MCF 10A (cell line): ENCODE results near the gene LBHD2. TPM values are rescaled to one million over a fixed set of nuclear protein-coding genes. Genes with fewer than 3 reads are reported as not detected.

Experiments used
- BruUV-seq: library from RNA; stranded (reverse); fragments of 400-500 nt; replicated peaks from 2 replicates; lab custom pipeline; 2021; lab: Mats Ljungman, UMichigan
- CTCF ChIA-PET: fragments of 300-600 bp; sonication (Branson Sonifier 250); formaldehyde crosslinking; extraction: SDS; loops from one replicate; lab custom pipeline; 2021; ENCODE audit warnings: antibody characterized with exemption, inconsistent platforms; lab: Yijun Ruan, JAX
- POLR2A ChIA-PET: fragments of 300-600, 350-650 bp; sonication (Branson Sonifier 250); formaldehyde crosslinking; extraction: SDS; loops from one replicate; lab custom pipeline; 2020; ENCODE audit warnings: antibody characterized with exemption, inconsistent platforms; lab: Yijun Ruan, JAX
- DNase-seq: peaks from one replicate; pipeline ENCODE4 v3.0.0-alpha.2; 2018; ENCODE audit not compliant: unreplicated experiment
- H3K27ac Mint-ChIP-seq: one replicate; pipeline ENCODE4 v1.8.0; 2022; ENCODE audit warnings: mild to moderate bottlenecking, low read depth, mixed read lengths; ENCODE audit not compliant: unreplicated experiment
- H3K27me3 Mint-ChIP-seq: one replicate; pipeline ENCODE4 v1.8.0; 2022; ENCODE audit warnings: mixed read lengths; ENCODE audit not compliant: insufficient read depth, unreplicated experiment
- H3K36me3 Mint-ChIP-seq: one replicate; pipeline ENCODE4 v1.8.0; 2022; ENCODE audit warnings: mild to moderate bottlenecking, moderate library complexity, mixed read lengths; ENCODE audit not compliant: insufficient read depth, unreplicated experiment
- H3K4me1 Mint-ChIP-seq: one replicate; pipeline ENCODE4 v1.8.0; 2022; ENCODE audit warnings: mixed read lengths; ENCODE audit not compliant: insufficient read depth, unreplicated experiment
- H3K4me3 Mint-ChIP-seq: one replicate; pipeline ENCODE4 v1.8.0; 2022; ENCODE audit warnings: mild to moderate bottlenecking, moderate library complexity, mixed read lengths; ENCODE audit not compliant: unreplicated experiment
- H3K9me3 Mint-ChIP-seq: one replicate; pipeline ENCODE4 v1.8.0; 2022; ENCODE audit warnings: mixed read lengths; ENCODE audit not compliant: unreplicated experiment
- intact Hi-C: fragments of 100-400 bp; cut with micrococcal nuclease; formaldehyde crosslinking; loops from 2 replicates; pipeline ENCODE4 v1.14.1; 2022
- total RNA-seq: library from RNA; stranded (reverse); gene quantifications from 2 replicates; pipeline ENCODE4 v1.2.3, GENCODE V29; 2022
- TF ChIP-seq, protein P1 (sequence below): fragments of 200-600 bp; IDR thresholded peaks from one replicate; pipeline ENCODE4 v1.8.0; 2022; ENCODE audit warnings: antibody characterized with exemption, mild to moderate bottlenecking; ENCODE audit not compliant: unreplicated experiment

Gene LBHD2
- total RNA-seq, 1 experiment from 2014 or later, result not detected

DNA sequence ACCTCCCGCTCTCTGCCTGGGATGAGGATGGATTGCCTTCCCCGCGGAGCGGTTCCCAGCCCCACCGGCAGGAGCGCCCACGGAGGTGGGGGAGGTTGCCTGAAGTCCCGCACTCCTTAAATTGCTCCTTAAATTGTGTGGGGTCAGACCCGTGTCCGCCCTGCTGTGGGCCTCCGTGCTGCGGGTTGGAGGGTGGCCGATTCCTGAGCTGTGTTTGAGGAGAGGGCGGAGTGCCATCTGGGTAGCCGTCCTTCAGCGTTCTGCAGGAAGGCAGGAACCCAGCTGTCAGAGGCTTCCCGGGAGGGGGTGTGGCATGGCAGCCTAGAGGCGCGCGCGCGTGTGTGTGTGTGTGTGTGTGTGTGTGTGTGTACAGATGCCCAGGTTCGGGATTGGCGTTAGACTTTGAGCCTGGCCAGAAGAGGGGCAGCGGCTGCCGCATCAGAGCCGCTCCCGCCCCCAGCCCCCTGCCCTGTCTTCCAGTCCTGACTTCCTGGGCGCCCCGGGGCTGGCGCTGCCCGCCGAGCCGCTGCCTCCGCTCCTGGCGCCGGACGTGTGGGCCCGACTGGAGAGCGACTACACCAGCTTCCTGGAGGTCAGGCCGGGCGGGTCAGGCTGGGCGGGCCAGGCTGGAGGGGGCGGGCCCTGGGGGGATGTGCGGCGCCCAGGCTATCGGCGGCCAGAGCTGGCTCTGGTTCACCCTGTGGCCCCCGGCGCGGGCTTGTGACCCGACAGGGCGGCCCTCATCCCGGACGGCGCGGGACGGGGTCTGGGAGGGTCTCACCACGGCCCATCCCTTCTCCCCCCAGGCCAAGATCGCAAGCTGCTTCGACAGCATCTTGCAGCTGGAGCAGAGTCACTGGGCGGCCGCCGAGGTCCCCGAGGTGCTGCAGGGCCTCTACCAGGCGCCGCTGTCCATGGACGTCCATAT is 19.7 kb downstream of the LBHD2 start:
- no peaks in the 10 kb centered on the region for H3K36me3 Mint-ChIP-seq
- CTCF ChIA-PET, result interaction anchor here (0.6 to 4.5 kb wide), 26 partner anchors 7 to 493 kb away, joined by 3 to 166 read pairs (median 9); no protein-coding TSS in a partner anchor
- no peaks in the 10 kb centered on the region for H3K9me3 Mint-ChIP-seq
- H3K27ac Mint-ChIP-seq, result no peak overlapping the region
- H3K27me3 Mint-ChIP-seq, result peaks cover 13% of the 10 kb centered on the region
- TF ChIP-seq, protein P1, sequence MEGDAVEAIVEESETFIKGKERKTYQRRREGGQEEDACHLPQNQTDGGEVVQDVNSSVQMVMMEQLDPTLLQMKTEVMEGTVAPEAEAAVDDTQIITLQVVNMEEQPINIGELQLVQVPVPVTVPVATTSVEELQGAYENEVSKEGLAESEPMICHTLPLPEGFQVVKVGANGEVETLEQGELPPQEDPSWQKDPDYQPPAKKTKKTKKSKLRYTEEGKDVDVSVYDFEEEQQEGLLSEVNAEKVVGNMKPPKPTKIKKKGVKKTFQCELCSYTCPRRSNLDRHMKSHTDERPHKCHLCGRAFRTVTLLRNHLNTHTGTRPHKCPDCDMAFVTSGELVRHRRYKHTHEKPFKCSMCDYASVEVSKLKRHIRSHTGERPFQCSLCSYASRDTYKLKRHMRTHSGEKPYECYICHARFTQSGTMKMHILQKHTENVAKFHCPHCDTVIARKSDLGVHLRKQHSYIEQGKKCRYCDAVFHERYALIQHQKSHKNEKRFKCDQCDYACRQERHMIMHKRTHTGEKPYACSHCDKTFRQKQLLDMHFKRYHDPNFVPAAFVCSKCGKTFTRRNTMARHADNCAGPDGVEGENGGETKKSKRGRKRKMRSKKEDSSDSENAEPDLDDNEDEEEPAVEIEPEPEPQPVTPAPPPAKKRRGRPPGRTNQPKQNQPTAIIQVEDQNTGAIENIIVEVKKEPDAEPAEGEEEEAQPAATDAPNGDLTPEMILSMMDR, result peak; percentile 14
- peak; percentile 66 for DNase-seq
- BruUV-seq, result no TSS peak
- H3K4me1 Mint-ChIP-seq, result peaks cover 4% of the 10 kb centered on the region
- peak overlapping the region; percentile 63 for H3K4me3 Mint-ChIP-seq
- intact Hi-C loops, result no loop called here
- POLR2A ChIA-PET, result interaction anchor here (1.7 to 3.0 kb wide), 3 partner anchors 177 to 230 kb away, joined by 3 to 19 read pairs (median 5); partner anchors contain the start of gene EIF5

DNA sequence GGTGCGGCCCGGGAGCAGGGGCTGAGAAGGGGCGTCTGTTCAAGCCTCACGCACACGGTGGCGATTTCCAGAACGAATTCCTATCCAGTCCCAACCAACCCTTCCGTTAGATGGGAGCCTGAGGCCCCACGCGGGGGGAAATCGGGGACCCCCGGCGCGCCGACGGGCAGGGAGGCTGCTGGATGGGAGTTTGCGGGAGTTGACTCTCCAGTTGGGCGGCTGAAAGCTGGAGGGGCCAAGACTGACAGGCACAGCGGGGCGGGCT is 20.3 kb downstream of the LBHD2 start:
- TF ChIP-seq, protein P1, result no peak
- no peak overlapping the region for H3K27ac Mint-ChIP-seq
- POLR2A ChIA-PET, result interaction anchor here (0.9 to 3.0 kb wide), 9 partner anchors 25 to 229 kb away, joined by 3 to 19 read pairs (median 3); partner anchors contain the start of gene EIF5
- H3K27me3 Mint-ChIP-seq, result peaks cover 13% of the 10 kb centered on the region
- BruUV-seq, result no TSS peak
- no peak overlapping the region for H3K4me3 Mint-ChIP-seq
- CTCF ChIA-PET, result interaction anchor here (0.6 to 4.5 kb wide), 60 partner anchors 8 to 1665 kb away, joined by 3 to 166 read pairs (median 5); no protein-coding TSS in a partner anchor
- intact Hi-C loops, result no loop called here
- peaks cover 4% of the 10 kb centered on the region for H3K4me1 Mint-ChIP-seq
- no peaks in the 10 kb centered on the region for H3K9me3 Mint-ChIP-seq
- H3K36me3 Mint-ChIP-seq, result no peaks in the 10 kb centered on the region
- DNase-seq, result no peak

DNA sequence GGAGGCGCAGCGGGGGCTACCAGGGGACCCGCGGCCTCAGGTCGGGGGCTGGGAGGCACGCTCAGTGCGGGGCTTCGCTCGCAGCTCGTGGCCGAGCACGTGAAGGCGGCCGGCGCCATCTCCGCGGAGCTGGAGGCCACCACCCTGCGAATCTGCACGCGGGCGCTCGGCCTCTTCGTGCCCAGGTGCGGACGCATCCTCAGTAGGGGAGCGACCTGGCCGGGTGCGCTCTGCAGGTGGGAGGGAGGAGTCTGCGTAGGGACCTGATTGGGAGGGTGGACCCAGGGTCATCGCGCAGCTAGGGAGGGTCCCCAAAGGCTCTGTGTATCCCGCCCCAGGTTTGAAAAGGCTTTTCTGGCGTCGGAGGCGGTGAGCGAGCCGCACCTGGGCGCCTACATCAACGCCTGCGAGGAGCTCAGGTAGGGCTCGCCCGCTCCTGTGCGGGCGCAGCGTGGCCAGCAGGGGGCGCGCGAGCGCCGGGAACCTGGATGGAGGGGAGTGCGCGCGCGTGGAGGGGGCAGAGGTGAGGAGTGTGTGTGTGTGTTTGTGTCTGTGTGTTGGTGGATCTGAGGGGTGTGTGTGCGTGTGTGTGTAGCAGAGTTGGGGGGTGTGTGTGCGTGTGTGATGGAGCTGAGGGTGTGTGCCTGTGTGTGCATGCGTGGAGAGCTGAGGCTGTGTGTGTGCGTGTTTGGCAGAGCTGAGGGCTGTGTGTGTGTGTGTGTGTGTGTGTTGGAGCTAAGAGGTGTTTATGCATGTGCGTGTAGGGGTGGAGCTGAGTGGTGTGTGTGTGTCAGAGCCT is 20.8 kb downstream of the LBHD2 start:
- peak; percentile 59 for DNase-seq
- TF ChIP-seq, protein P1, result peak; percentile 94
- intact Hi-C loops, result loop anchor here (1.0 to 5.0 kb wide), 3 partner anchors 37 to 188 kb away; no protein-coding TSS in a partner anchor
- Mint-ChIP-seq H3K27ac (no peak overlapping the region), H3K36me3 (no peaks in the 10 kb centered on the region), H3K9me3 (no peaks in the 10 kb centered on the region), H3K4me1 (peaks cover 8% of the 10 kb centered on the region), H3K27me3 (peaks cover 13% of the 10 kb centered on the region), H3K4me3 (no peak overlapping the region)
- BruUV-seq, result no TSS peak
- POLR2A ChIA-PET, result interaction anchor here (0.8 to 3.0 kb wide), 10 partner anchors 26 to 229 kb away, joined by 3 to 19 read pairs (median 4); partner anchors contain the start of gene EIF5
- CTCF ChIA-PET, result interaction anchor here (0.6 to 4.5 kb wide), 72 partner anchors 8 to 1664 kb away, joined by 3 to 166 read pairs (median 5); no protein-coding TSS in a partner anchor
